Kidney capillary endothelial cell (primary cell): ENCODE measurements around the gene BARX1.
A peak's percentile ranks its signal among the peaks of the same experiment; 100 is the strongest.
"Not testable (repeated sequence)": the region's sequence is repeated elsewhere in the genome, so short reads cannot be mapped to it uniquely, and the experiment has no call there.

Source experiments
- DNase-seq: peaks from one replicate; pipeline ENCODE4 v3.0.0-alpha.2; 2018; ENCODE audit warnings: low spot score

Gene BARX1

GRCh38 chr9:93965830-93966577 is 10.8 kb upstream of the BARX1 start:
- DNase-seq: no peak

DNA sequence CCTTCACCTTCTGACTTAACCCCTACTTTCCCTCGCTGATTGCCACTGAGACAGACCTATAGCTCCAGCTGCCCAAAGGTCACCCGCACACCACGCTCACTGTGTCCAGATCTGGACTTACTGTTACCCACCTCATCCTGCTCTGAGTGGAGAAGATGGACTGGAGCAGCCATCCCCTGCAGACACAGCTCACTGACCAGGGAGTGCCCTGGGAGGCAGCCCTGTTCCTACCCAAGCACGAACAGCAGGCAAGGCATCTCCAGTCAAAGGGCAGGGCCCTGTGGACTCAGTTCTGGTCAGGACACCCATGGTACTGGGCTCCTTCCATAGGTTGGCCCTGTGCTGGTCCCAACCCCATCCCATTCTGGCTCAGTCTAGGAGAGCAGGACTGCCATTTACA is 9.5 kb upstream of the BARX1 start:
- DNase-seq: no peak

GRCh38 chr9:93963969-93964368 is 8.8 kb upstream of the BARX1 start:
- no peak for DNase-seq

DNA sequence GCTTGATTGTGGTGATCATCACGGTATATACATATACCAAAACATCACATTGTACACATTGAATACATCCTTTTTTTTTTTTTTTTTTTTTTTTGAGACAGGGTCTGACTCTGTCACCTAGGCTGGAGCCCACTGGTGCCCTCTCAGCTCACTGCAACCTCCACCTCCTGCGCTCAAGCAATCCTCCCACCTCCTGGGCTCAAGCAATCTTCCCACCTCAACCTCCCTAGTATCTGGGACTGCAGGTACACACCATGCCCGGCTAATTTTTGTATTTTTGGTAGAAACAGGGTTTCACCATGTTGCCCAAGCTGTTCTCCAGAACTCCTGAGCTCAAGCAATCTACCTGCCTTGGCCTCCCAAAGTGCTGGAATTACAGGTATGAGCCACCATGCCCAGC is 8.3 kb upstream of the BARX1 start:
- not testable (repeated sequence) for DNase-seq

DNA sequence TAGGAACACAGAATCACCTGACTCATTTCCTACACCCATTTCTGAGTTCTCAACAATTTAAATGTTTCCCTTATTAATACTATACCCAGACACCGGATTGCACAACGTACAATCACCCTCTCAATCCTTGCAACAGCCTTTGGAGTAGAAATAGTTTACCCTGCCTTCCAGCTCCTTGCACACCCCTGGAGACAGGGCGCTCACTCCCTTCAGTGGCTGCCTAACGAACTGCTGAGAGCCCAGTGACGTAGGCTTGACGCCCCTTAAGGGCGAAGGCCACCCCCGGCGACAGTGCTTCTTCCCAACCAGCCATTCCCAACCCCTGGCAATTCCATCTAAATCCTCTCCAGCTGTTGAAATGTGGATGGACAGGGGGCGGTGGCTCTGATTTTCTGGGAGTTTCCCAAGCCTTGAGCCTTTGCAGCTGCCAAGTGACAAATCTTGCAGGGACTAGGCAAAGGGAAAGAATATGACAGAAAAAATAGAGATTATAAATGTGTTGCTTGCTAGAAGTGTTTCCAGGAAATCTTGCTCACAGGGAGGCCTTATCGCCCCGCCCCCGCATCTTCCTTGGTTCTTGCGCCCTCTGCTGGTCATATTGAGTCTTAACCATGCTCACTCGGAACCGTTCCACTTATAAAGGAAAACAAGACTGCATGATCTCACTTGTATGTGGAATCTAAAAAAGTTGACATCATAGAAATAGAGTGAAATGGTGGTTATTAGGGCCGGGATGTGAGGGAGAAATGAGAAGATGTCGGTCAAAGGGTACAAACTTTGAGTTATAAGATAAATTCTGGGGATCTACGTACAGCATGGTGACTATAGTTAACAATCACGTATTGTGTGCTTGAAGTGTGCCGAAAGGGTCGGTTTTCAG is 7.6 kb upstream of the BARX1 start:
- peak; percentile 72 for DNase-seq

DNA sequence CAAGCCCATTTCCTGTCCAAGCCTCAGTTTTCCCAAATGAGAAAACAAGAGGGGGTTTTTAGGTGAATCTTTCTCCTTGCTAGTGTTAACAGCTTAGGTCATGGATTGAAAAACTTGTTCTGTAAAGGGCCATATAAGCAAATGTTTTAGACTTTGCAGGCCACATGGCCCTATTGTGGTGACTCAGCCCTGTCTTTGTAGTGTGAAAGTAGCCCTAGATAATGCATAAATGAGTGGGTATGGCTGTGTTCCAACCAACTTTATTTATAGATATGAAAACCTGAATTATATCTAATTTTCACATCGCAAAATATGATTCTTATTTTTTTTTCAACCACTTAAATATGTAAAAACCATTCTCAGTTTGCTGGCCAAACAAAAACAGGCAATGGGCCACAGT is 6.9 kb upstream of the BARX1 start:
- peak; percentile 53 for DNase-seq

GRCh38 chr9:93960971-93961841 is 6.1 kb upstream of the BARX1 start:
- no peak for DNase-seq

GRCh38 chr9:93960221-93960970 is 5.2 kb upstream of the BARX1 start:
- DNase-seq: no peak

- no peak for DNase-seq
These were observed 4.6 kb upstream of the BARX1 start for GRCh38 chr9:93959739-93960154.

DNA sequence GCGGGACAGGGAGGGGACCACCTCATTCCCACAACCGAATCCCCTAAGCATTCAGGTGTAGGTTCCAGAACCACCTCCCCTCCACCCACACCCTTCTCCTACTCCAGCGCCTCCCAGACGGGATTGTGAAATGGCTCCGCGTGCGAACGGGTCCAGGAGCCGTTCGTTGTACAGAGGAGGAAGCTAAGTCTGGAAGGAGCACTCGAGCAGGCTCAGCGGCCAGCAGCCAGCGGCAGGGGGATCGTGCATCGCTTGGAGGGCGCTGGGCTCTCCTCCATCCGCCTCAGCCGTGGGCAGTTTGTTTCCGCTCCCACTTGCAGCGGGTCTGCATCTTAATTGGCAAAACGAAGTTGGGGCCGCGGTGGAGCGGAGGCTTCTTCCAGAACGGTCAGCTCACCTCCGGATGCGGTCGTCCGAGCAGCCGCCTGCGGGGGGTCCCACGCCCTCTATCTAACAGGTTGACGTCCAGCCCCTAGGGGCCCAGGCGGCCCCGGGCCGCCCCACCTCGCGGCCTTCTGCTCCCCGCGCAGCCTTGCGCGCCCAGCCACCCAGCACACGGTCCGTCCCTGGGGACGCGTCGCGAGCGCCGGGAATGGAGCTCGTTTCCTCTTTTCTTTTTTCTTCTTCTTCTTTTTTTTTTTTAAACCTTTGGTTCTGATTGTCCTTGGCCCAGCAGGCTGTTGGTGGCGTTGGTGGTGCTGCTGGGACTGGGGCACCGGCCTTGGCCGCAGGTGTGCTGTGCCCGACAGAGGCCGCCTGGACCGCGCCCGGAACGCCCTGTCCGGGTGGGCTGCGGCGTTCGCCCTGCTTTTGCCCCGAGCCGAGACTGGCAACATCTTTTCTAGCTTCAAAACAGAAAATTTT is 3.9 kb upstream of the BARX1 start:
- DNase-seq: no peak

DNA sequence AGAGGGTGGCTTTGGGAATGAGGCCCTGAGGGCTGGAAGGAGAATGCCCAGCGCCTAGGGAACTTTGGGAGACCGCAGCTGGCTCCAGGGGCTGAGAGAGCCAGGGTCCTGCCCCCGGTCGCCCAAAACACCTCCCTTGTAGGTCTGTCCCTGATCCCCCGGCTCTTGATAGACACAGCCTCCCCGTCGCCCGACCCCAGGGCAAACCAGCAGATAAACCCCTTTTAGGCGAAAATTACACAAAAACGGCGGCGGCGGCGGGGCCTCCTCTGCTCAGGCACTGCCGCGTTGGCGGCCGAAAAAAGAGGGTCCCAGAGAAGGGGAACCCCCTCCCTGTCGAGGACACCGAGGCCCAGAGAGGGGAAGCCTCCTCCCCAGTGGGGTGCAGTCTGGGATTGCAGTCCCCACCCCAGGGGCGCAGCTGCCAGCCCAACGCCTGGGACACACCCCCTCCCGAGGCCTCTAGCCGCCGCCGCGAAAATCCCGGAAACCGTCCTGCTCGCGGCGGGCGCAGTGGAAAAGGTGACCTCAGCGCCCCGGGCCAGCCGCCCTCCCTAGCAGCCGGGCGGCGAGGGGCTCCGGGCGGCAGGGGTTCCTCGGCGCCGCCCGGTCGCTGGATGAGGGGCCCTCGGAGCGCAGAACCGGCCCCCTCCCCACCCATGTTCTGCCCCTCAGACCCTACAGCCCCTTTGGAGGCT is 3.1 kb upstream of the BARX1 start:
- no peak for DNase-seq

- no peak for DNase-seq
These were observed 1.0 kb upstream of the BARX1 start for GRCh38 chr9:93955981-93956784.

GRCh38 chr9:93954434-93955061 is 607 bp downstream of the BARX1 start:
- DNase-seq: no peak

DNA sequence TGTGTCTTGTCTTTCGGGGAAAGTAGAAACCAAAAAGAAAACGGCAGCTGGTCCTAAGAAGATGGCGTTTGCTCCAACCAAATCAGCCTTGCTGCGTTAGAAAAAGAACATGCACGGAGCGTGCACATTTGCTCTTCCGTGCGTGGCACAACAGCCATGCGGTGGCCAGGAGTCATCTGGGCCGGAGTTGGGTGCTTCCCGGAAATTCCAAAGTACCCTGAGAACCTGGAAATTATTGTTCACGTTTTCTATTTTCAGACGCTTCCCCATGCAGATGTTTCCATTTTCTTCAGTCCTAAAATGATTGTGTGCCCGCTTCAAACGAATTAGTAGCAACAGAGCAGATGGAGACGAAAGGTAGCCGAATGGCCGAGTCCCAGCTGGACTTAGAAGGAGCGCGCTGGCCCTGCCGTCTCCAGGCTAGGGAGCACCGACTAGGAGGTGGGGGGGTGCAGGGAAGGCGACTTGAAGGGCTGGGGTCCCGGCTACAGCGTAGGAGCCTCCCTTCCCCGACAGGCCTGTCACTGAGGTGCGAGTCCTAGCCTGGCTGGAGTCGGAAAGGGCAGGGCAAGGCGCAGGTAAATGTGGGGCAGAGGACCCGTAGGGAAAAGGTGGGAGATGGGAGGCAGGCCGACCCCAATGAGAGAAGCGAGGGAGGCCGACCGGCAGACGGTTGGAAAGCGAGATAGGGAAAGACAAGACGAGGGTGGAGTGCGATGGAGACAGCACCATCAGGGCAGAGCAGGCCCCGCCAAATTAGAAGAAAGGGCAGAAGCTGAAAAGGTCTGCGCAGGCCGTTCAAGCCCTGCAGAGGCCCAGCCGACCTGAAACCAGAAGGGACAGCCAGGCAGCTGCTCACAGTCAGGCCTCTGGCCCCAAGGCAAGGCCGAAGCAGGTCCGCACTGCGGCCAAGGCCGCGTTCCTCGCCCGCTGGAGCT is 1.4 kb downstream of the BARX1 start:
- no peak for DNase-seq

DNA sequence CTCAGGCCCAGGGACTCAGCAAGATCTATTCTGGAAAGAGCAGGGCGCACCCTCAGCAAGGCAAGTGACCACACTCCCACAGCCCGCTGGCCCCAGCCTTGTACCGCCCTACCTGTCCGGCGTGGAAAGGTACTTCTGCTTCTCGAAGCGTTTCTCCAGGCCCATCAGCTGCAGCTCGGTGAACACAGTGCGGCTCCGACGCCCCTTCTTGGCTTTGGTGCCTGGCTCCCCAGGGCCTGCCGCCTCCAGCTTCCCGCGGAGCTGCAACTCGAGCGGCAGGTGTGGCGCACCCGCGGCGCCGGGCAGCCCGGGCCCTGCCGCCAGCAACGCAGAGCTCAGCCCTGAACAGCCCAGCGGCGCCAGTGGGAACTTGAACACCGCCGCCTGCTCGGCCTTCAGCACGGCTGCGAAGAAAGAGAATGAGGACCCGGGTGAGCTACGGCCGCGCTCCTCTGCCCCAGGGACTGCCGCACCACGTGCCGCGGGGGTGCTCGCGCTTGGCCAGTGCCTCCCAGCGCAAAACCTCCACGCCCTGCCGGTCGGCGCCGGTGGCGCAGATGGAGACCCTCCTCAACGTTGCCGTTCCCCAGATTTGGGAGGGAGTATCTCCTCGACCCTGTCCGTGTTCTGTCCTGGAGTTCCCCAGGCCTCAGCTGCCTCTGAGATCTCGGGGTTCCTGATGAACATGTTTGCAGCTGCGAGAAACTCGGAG is 2.2 kb downstream of the BARX1 start:
- no peak for DNase-seq

GRCh38 chr9:93952119-93952783 is 2.9 kb downstream of the BARX1 start:
- no peak for DNase-seq
